ENCODE results near the gene SKAP2. TPM values are rescaled to one million over a fixed set of nuclear protein-coding genes. Genes with fewer than 3 reads are reported as not detected.

Gene SKAP2
- total and polyA plus RNA-seq, 2 experiments from 2014 or later, result 2.5 to 4.4 TPM

DNA sequence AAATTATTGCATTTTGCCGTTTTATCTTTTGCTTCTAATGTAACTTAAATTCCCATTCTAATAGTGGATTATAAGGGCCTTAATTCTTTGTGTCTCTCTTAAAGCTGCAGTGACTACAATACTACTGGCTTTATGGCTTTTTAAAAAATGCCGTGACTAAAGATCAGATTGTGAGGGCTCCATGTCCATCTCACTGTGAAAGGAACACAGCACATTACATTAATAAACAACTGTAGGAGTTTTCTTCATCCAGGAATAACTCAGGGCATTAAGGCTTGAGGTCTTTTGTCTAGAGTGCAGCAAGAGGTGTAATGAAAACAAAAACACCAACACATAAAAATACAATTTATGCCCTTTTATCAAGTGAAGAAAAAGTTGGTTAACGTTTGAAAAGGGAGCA, 205.3 kb downstream of the SKAP2 start:
- Histone ChIP-seq H3K27ac (ENCODE audit: low read depth) (no peak overlapping the region), H2AFZ (no peak overlapping the region), H3K4me3 (no peak overlapping the region), H4K20me1 (replicated peaks; ENCODE audit: insufficient read depth) (no peaks in the 10 kb centered on the region), H3K4me1 (ENCODE audit: insufficient read depth) (peaks cover 52% of the 10 kb centered on the region), H3F3A (replicated peaks; ENCODE audit: low read depth) (0 out of 2 replicates have a peak, but pooled peaks cover 3% of the 10 kb centered on the region), H3K4me2 (peak overlapping the region; percentile 85), H3K9me2 (ENCODE audit: insufficient read depth) (no peaks in the 10 kb centered on the region), H3K27me3 (ENCODE audit: insufficient read depth) (no peaks in the 10 kb centered on the region), H3K79me2 (replicated peaks; ENCODE audit: insufficient read depth) (no peaks in the 10 kb centered on the region), H3K36me3 (ENCODE audit: insufficient read depth) (no peaks in the 10 kb centered on the region)
- Mint-ChIP-seq H3K27me3 (ENCODE audit: insufficient read depth, low read depth, poor library complexity) (no peaks in the 10 kb centered on the region), H3K4me1 (peaks cover 55% of the 10 kb centered on the region), H3K9me3 (no peaks in the 10 kb centered on the region), H3K4me3 (no peak overlapping the region; the same call in 2 of the 3 replicates), H3K27ac (no peak overlapping the region), H3K36me3 (ENCODE audit: low read depth) (no peaks in the 10 kb centered on the region)
- ATAC-seq (no peak), DNase-seq (ENCODE audit: low spot score) (no peak)
- TF ChIP-seq ZNF114 (CRISPR knock-in tag; IDR thresholded peaks at IDR 0.05), result no peak
- no peak for TF ChIP-seq EZH2phosphoT487 (IDR thresholded peaks at IDR 0.05; ENCODE audit: unreplicated experiment)
- TF ChIP-seq, protein P1, sequence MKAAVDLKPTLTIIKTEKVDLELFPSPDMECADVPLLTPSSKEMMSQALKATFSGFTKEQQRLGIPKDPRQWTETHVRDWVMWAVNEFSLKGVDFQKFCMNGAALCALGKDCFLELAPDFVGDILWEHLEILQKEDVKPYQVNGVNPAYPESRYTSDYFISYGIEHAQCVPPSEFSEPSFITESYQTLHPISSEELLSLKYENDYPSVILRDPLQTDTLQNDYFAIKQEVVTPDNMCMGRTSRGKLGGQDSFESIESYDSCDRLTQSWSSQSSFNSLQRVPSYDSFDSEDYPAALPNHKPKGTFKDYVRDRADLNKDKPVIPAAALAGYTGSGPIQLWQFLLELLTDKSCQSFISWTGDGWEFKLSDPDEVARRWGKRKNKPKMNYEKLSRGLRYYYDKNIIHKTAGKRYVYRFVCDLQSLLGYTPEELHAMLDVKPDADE (IDR thresholded peaks at IDR 0.05), result no peak

DNA sequence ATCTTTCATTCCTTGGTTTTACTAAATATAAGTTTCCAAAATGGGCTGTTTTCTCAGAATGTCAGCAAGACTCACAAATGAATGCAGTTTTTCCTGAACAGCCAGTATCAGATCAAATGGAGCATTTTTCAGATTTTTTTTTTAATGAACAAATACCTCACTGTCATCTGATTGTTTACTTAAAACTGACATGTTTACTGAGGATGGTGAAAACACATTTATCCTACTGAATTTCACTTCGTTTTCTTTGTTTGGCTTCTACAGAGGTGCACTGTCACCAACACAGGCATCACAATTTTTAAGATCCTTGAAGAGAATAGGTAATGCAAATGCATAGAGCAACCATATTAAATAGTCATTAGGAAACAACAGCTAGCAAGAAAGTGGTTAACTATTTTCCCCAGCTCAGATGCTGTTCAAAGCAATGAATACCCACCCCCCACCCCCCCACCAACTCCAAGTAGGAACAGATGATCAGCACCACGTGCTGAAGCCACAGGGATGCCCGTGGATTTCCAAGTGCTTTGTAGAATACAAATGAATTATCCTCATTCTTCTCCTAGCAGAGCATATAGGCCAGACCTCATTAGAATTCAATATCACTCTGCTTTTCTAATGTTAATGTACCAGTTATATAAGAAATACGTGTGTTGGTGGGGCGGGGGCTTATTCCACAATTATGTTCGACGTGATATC, 205.9 kb downstream of the SKAP2 start:
- ATAC-seq (peak; percentile 19; the same call in 1 of the 3 replicates), DNase-seq (ENCODE audit: low spot score) (peak; percentile 17)
- Mint-ChIP-seq H3K36me3 (ENCODE audit: low read depth) (no peaks in the 10 kb centered on the region), H3K4me1 (peaks cover 61% of the 10 kb centered on the region), H3K27me3 (ENCODE audit: insufficient read depth, low read depth, poor library complexity) (no peaks in the 10 kb centered on the region), H3K27ac (no peak overlapping the region), H3K4me3 (peak overlapping the region; percentile 60), H3K9me3 (no peaks in the 10 kb centered on the region)
- Histone ChIP-seq H3K4me1 (ENCODE audit: insufficient read depth) (peaks cover 58% of the 10 kb centered on the region), H3K36me3 (ENCODE audit: insufficient read depth) (no peaks in the 10 kb centered on the region), H3F3A (replicated peaks; ENCODE audit: low read depth) (0 out of 2 replicates have a peak, but pooled peaks cover 3% of the 10 kb centered on the region), H3K4me2 (peak overlapping the region; percentile 85), H2AFZ (no peak overlapping the region), H3K9me2 (ENCODE audit: insufficient read depth) (no peaks in the 10 kb centered on the region), H3K4me3 (peak overlapping the region; percentile 52), H3K27me3 (ENCODE audit: insufficient read depth) (no peaks in the 10 kb centered on the region), H3K27ac (ENCODE audit: low read depth) (peak overlapping the region; percentile 85), H4K20me1 (replicated peaks; ENCODE audit: insufficient read depth) (no peaks in the 10 kb centered on the region), H3K79me2 (replicated peaks; ENCODE audit: insufficient read depth) (no peaks in the 10 kb centered on the region)
- TF ChIP-seq JUNB (IDR thresholded peaks at IDR 0.05; ENCODE audit: unreplicated experiment), result no peak
- no peak for TF ChIP-seq STAT1 (IDR thresholded peaks at IDR 0.05; ENCODE audit: unreplicated experiment)
- TF ChIP-seq ZNF331 (CRISPR knock-in tag; IDR thresholded peaks at IDR 0.05; ENCODE audit: low read depth), result no peak
- no peak for TF ChIP-seq CREB1 (CRISPR knock-in tag; IDR thresholded peaks at IDR 0.05; ENCODE audit: low read depth)
- TF ChIP-seq EZH2 (IDR thresholded peaks at IDR 0.05; ENCODE audit: low read depth, unreplicated experiment), result no peak
- TF ChIP-seq, protein P2, sequence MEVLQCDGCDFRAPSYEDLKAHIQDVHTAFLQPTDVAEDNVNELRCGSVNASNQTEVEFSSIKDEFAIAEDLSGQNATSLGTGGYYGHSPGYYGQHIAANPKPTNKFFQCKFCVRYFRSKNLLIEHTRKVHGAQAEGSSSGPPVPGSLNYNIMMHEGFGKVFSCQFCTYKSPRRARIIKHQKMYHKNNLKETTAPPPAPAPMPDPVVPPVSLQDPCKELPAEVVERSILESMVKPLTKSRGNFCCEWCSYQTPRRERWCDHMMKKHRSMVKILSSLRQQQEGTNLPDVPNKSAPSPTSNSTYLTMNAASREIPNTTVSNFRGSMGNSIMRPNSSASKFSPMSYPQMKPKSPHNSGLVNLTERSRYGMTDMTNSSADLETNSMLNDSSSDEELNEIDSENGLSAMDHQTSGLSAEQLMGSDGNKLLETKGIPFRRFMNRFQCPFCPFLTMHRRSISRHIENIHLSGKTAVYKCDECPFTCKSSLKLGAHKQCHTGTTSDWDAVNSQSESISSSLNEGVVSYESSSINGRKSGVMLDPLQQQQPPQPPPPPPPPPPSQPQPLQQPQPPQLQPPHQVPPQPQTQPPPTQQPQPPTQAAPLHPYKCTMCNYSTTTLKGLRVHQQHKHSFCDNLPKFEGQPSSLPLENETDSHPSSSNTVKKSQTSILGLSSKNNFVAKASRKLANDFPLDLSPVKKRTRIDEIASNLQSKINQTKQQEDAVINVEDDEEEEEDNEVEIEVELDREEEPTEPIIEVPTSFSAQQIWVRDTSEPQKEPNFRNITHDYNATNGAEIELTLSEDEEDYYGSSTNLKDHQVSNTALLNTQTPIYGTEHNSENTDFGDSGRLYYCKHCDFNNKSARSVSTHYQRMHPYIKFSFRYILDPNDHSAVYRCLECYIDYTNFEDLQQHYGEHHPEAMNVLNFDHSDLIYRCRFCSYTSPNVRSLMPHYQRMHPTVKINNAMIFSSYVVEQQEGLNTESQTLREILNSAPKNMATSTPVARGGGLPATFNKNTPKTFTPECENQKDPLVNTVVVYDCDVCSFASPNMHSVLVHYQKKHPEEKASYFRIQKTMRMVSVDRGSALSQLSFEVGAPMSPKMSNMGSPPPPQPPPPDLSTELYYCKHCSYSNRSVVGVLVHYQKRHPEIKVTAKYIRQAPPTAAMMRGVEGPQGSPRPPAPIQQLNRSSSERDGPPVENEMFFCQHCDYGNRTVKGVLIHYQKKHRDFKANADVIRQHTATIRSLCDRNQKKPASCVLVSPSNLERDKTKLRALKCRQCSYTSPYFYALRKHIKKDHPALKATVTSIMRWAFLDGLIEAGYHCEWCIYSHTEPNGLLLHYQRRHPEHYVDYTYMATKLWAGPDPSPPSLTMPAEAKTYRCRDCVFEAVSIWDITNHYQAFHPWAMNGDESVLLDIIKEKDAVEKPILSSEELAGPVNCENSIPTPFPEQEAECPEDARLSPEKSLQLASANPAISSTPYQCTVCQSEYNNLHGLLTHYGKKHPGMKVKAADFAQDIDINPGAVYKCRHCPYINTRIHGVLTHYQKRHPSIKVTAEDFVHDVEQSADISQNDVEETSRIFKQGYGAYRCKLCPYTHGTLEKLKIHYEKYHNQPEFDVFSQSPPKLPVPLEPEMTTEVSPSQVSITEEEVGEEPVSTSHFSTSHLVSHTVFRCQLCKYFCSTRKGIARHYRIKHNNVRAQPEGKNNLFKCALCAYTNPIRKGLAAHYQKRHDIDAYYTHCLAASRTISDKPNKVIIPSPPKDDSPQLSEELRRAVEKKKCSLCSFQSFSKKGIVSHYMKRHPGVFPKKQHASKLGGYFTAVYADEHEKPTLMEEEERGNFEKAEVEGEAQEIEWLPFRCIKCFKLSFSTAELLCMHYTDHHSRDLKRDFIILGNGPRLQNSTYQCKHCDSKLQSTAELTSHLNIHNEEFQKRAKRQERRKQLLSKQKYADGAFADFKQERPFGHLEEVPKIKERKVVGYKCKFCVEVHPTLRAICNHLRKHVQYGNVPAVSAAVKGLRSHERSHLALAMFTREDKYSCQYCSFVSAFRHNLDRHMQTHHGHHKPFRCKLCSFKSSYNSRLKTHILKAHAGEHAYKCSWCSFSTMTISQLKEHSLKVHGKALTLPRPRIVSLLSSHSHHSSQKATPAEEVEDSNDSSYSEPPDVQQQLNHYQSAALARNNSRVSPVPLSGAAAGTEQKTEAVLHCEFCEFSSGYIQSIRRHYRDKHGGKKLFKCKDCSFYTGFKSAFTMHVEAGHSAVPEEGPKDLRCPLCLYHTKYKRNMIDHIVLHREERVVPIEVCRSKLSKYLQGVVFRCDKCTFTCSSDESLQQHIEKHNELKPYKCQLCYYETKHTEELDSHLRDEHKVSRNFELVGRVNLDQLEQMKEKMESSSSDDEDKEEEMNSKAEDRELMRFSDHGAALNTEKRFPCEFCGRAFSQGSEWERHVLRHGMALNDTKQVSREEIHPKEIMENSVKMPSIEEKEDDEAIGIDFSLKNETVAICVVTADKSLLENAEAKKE (CRISPR knock-in tag; IDR thresholded peaks at IDR 0.05), result no peak
- TF ChIP-seq, protein P1 (IDR thresholded peaks at IDR 0.05), result no peak
- TF ChIP-seq ZNF114 (CRISPR knock-in tag; IDR thresholded peaks at IDR 0.05), result no peak
- no peak for TF ChIP-seq EZH2phosphoT487 (IDR thresholded peaks at IDR 0.05; ENCODE audit: unreplicated experiment)
- TF ChIP-seq NANOG (IDR thresholded peaks at IDR 0.05; ENCODE audit: borderline replicate concordance), result no peak

Measured in GM23338 (cell line).